ENCODE measurements around the gene FILIP1L. TPM values are rescaled to one million over a fixed set of nuclear protein-coding genes. Genes with fewer than 3 reads are reported as not detected.

The FILIP1L gene
- polyA plus RNA-seq, 1 of the 3 experiments (the other 2 are of a cell fraction), result 26.8 TPM

DNA sequence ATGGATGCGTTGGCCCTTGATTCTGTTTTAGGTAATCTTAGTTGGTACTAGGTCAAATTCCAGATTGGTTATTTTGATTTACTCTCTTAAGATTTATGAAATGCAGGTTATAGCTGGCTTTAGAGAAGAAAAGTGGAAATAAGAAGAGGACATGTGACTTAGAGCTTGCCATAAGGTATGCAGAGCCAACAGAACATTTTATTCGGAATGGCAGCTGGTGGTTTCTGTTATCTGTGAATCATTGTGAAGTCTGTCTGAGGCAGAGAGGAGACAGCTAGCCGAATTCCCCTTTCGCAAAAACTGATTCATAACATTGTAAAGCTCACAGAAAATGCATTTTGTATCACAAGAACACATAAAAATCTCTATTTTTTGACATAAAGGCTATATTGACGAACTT is 82.1 kb downstream of the FILIP1L start:
- DNase-seq, result no peak
- Histone ChIP-seq H4K20me1 (ENCODE audit: insufficient read depth) (no peaks in the 10 kb centered on the region), H3K27ac (ENCODE audit: low read depth in 2 of 2, low read length in 1 of 2) (peak overlapping the region; percentile 59 to 90), H3K79me2 (ENCODE audit: insufficient read depth) (no peaks in the 10 kb centered on the region), H3K4me3 (ENCODE audit: low read depth in 2 of 2, low read length in 1 of 2) (no peak overlapping the region), H3K27me3 (ENCODE audit: insufficient read depth) (no peaks in the 10 kb centered on the region), H3K9ac (peak overlapping the region; percentile 37; the same call in 1 of the 2 replicates), H3K36me3 (replicated peaks in 1 of 2; ENCODE audit: control insufficient read depth in 1 of 2, insufficient read depth in 2 of 2, low read length in 1 of 2) (no peaks in the 10 kb centered on the region), H3F3A (replicated peaks; ENCODE audit: insufficient read depth) (peaks cover 30% of the 10 kb centered on the region), H2AFZ (ENCODE audit: low read depth) (no peak overlapping the region), H3K9me2 (no peaks in the 10 kb centered on the region), H3K9me3 (no peaks in the 10 kb centered on the region), H3K4me2 (peak overlapping the region; percentile 59; the same call in 1 of the 2 replicates), H3K4me1 (ENCODE audit: control insufficient read depth in 1 of 2, insufficient read depth in 2 of 2, low read depth in 1 of 2, low read length in 1 of 2) (peaks cover 8 to 25% of the 10 kb centered on the region in 2 experiments; a peak in 3 of 4 replicates)
- ChIA-PET CTCF (interaction anchor here (1.1 kb wide), 1 partner anchor 129 kb away, joined by 3 read pairs; no protein-coding TSS in a partner anchor), POLR2A (no interaction called here)
- 14% methylated on average over 5 of the region's 5 CpGs for WGBS (ENCODE audit: low lambda C conversion rate)
- peak; percentile 84; the same call in 1 of the 2 replicates for TF ChIP-seq SIN3A (IDR thresholded peaks at IDR 0.05; ENCODE audit: borderline replicate concordance, low read depth, low read length)
- peak; percentile 76 for TF ChIP-seq FOSL2 (IDR thresholded peaks at IDR 0.05; ENCODE audit: borderline replicate concordance, low read depth)
- TF ChIP-seq GABPA (IDR thresholded peaks at IDR 0.05; ENCODE audit: low read depth), result no peak
- TF ChIP-seq EZH2phosphoT487 (IDR thresholded peaks at IDR 0.05; ENCODE audit: borderline replicate concordance, low read depth), result no peak
- no peak for TF ChIP-seq RCOR1 (IDR thresholded peaks at IDR 0.05; ENCODE audit: low read length)
- TF ChIP-seq CHD2 (IDR thresholded peaks at IDR 0.05; ENCODE audit: low read length, partially characterized antibody), result no peak
- peak; percentile 88 for TF ChIP-seq TEAD4 (IDR thresholded peaks at IDR 0.05; ENCODE audit: borderline replicate concordance, insufficient read depth)
- TF ChIP-seq PBX3 (IDR thresholded peaks at IDR 0.05), result peak; percentile 98
- peak; percentile 77; the same call in 1 of the 2 replicates for TF ChIP-seq RXRA (IDR thresholded peaks at IDR 0.05; ENCODE audit: borderline replicate concordance, low read depth)
- peak; percentile 37; the same call in 1 of the 2 replicates for TF ChIP-seq TAF1 (IDR thresholded peaks at IDR 0.05; ENCODE audit: borderline replicate concordance, low read depth, low read length)
- no peak for TF ChIP-seq GATA2 (CRISPR knock-in tag; IDR thresholded peaks at IDR 0.05)
- TF ChIP-seq REST (IDR thresholded peaks at IDR 0.05; ENCODE audit: low read depth, low read length), result 0 out of 2 replicates have a peak, but pooled peaks have one; percentile 43
- TF ChIP-seq FOXM1 (IDR thresholded peaks at IDR 0.05; ENCODE audit: low read depth), result peak; percentile 67; the same call in 1 of the 2 replicates
- TF ChIP-seq SMC3 (IDR thresholded peaks at IDR 0.05; ENCODE audit: low read depth, low read length), result no peak
- TF ChIP-seq, protein P1, sequence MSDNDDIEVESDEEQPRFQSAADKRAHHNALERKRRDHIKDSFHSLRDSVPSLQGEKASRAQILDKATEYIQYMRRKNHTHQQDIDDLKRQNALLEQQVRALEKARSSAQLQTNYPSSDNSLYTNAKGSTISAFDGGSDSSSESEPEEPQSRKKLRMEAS (IDR thresholded peaks at IDR 0.05; ENCODE audit: low read depth), result peak; percentile 76; the same call in 1 of the 2 replicates
- no peak for TF ChIP-seq RFX5 (IDR thresholded peaks at IDR 0.05; ENCODE audit: low read length)
- TF ChIP-seq, protein P2, sequence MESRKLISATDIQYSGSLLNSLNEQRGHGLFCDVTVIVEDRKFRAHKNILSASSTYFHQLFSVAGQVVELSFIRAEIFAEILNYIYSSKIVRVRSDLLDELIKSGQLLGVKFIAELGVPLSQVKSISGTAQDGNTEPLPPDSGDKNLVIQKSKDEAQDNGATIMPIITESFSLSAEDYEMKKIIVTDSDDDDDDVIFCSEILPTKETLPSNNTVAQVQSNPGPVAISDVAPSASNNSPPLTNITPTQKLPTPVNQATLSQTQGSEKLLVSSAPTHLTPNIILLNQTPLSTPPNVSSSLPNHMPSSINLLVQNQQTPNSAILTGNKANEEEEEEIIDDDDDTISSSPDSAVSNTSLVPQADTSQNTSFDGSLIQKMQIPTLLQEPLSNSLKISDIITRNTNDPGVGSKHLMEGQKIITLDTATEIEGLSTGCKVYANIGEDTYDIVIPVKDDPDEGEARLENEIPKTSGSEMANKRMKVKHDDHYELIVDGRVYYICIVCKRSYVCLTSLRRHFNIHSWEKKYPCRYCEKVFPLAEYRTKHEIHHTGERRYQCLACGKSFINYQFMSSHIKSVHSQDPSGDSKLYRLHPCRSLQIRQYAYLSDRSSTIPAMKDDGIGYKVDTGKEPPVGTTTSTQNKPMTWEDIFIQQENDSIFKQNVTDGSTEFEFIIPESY (IDR thresholded peaks at IDR 0.05; ENCODE audit: borderline replicate concordance, low read depth), result peak; percentile 47; the same call in 1 of the 2 replicates
- no peak for TF ChIP-seq FOXJ3 (CRISPR knock-in tag; IDR thresholded peaks at IDR 0.05)
- peak; percentile 98 for TF ChIP-seq TCF12 (IDR thresholded peaks at IDR 0.05)
- TF ChIP-seq EP300 (IDR thresholded peaks at IDR 0.05; ENCODE audit: borderline replicate concordance in 1 of 2, low read depth in 1 of 2, low read length in 1 of 2), result peak; percentile 76 to 97
- no peak for TF ChIP-seq RAD21 (IDR thresholded peaks at IDR 0.05; ENCODE audit: low read length)
- TF ChIP-seq, protein P3, sequence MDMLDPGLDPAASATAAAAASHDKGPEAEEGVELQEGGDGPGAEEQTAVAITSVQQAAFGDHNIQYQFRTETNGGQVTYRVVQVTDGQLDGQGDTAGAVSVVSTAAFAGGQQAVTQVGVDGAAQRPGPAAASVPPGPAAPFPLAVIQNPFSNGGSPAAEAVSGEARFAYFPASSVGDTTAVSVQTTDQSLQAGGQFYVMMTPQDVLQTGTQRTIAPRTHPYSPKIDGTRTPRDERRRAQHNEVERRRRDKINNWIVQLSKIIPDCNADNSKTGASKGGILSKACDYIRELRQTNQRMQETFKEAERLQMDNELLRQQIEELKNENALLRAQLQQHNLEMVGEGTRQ (IDR thresholded peaks at IDR 0.05; ENCODE audit: borderline replicate concordance, low read depth, low read length), result no peak
- TF ChIP-seq YY1 (IDR thresholded peaks at IDR 0.05; ENCODE audit: low read depth), result peak; percentile 38; the same call in 1 of the 2 replicates
- peak; percentile 76 for TF ChIP-seq POLR2AphosphoS5 (IDR thresholded peaks at IDR 0.05; ENCODE audit: low read depth, low read length)
- TF ChIP-seq USF1 (IDR thresholded peaks at IDR 0.05; ENCODE audit: borderline replicate concordance, low read depth), result peak; percentile 87
- TF ChIP-seq JUND (IDR thresholded peaks at IDR 0.05), result peak; percentile 95

Measured in SK-N-SH (cell line).